GM19468 (cell line): Measurements from ENCODE around the gene MMRN1.

ENCODE experiments used
- ATAC-seq: cut with Tn5 transposase; IDR thresholded peaks from one replicate; pipeline ENCODE4 v1.9.1; 2021; ENCODE audit warnings: mild to moderate bottlenecking, moderate library complexity, moderate number of reproducible peaks; ENCODE audit not compliant: unreplicated experiment; ENCODE audit errors: extremely low read depth

MMRN1 gene

GRCh38 chr4:89995006-89995405, 100.4 kb downstream of the MMRN1 start:
- ATAC-seq, result no peak

DNA sequence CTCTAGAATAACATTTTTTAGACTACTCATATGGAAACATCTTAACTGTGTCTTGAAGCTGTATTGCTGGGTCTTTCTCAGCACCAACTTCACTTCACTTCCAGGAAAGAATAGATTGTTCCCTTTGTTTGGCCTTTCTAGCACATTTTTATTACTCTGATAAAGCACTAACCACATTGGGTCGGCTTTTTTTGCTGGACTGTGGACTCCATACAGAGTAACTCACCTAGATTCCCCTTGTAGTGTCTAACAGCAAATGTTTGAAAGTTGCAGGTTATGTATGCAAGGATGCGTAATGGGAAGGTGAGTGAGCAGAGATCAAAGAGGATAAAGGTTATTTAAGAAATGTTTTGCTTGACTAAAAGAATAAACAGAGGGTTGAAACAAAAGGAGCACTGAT, 101.2 kb downstream of the MMRN1 start:
- ATAC-seq, result no peak

DNA sequence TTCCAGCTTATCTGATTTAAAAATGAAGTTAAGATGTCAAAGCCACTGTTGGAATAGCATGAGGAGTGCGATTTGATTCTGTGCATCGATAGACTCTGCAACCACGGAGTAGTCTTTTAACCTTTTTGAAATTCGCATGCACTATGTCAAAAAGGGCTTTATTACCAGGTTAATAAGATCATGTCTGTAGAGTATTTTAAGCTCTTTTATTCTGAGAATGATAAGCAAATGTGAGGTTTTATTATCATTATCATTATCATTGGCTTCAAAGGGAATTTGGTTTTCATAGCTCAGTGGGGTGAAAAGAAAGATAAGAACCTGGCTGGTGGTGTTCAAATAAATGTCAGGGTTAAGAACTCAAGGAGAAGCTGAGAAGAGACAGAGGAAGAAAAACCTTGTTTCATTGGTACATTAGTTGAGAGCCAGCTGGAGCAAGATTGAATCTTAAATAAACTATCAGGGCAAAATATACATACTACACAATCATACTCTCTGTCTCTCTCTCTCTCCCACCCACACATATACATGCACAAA, 102.6 kb downstream of the MMRN1 start:
- no peak for ATAC-seq

- ATAC-seq, result no peak
Measured at GRCh38 chr4:89998469-89999011, 103.9 kb downstream of the MMRN1 start.

DNA sequence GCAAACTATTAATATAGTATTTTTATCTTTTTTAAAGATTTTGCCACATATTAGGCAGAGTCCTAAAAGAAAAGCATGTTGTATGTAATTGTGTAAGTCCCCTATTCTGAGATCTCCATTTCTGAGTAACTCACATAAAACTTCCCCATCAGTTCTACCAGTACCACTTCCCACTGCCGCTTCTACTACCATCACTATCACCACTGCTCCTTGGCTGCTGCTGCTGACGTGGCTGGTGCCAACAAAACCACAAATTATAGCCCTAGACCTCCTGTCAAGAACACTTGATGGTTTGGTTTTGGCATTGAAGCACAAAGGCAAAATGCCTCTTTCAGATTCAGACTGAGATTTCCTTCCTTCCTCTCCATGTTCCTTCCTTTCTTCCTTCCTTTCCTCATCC, 106.4 kb downstream of the MMRN1 start:
- no peak for ATAC-seq

DNA sequence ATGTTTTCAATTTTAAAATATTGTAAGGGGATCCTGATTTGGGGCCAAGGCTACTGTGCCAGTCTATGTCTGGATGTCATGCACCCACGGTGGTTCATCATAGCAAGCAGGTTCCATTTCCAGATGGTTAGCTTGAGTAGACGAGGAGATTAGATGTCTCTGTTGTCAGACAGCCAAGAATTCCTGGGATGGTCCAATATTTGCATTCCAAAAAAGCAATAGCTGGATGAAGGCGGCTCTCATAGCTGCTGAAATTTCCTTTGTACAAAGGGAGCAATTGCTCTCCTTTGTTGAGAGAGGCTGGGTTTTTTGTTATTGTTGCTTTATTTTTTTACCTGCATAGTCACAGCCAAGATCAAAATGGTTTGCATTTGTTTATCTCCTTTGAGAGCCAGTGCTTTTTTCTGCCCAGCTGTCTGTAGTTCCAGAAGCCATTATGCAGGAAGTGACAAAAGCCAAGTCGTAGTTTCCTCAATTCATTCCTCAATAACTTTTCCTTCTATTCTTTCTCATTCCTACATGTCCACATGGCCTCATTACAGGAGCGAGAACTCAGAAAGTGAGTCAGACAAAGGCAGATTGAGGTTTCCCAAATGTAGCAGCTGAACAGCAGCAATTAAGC, 107.9 kb downstream of the MMRN1 start:
- no peak for ATAC-seq
